GM19438 (cell line): ENCODE measurements around the gene GRIN3A.
"Not testable (repeated sequence)": the region's sequence is repeated elsewhere in the genome, so short reads cannot be mapped to it uniquely, and the experiment has no call there.

Experiments
- ATAC-seq: cut with Tn5 transposase; IDR thresholded peaks from one replicate; pipeline ENCODE4 v1.9.1; 2021; ENCODE audit warnings: low read depth; ENCODE audit not compliant: unreplicated experiment

GRIN3A gene

DNA sequence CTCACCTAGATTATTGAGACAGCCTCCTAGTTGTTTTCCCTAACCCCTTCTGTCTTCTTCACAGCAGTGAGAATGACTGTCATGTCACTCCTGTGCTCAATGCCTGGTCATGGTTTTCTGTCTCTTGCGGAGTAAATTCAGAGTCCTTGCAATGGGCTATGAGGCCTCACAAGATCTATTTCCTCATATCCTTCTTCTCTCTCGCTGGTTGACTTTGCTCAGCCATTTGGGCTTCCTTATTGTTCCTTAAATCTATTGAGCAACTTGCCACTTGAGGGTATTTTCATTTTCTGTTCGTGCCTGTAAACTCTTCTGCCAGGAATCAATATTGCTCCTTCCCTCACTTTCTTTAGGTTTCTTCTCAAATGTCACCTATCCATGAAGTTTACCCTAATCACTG, 152.7 kb downstream of the GRIN3A start:
- no peak for ATAC-seq

GRCh38 chr9:101582553-101582952, 155.9 kb downstream of the GRIN3A start:
- no peak for ATAC-seq

GRCh38 chr9:101579711-101580545, 158.5 kb downstream of the GRIN3A start:
- no peak for ATAC-seq

GRCh38 chr9:101578378-101578777, 160.1 kb downstream of the GRIN3A start:
- ATAC-seq = peak; percentile 52

- ATAC-seq = no peak
Measured at GRCh38 chr9:101574731-101575333, 163.6 kb downstream of the GRIN3A start.

GRCh38 chr9:101572316-101572715, 166.1 kb downstream of the GRIN3A start:
- ATAC-seq = no peak

DNA sequence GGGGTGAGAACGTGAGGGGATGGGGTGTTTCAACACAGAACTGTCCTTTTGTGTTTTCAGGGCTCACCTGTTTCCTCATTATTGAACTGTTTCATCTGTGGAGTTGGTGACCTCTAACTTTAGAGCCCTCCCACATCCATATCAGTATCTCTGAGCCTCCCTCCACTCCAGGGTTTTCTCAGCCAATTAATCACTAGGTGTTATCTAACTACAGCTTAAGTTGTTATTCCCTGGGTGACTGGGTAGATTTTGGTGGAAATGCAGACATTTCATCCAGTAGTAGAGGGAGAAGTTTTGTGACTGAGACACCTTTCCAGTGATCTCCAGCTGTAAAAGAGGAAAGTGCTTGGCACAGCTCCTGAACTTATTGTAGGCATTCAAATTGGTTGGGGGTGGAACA, 167.3 kb downstream of the GRIN3A start:
- ATAC-seq = no peak

GRCh38 chr9:101569741-101570501, 168.5 kb downstream of the GRIN3A start:
- no peak for ATAC-seq

DNA sequence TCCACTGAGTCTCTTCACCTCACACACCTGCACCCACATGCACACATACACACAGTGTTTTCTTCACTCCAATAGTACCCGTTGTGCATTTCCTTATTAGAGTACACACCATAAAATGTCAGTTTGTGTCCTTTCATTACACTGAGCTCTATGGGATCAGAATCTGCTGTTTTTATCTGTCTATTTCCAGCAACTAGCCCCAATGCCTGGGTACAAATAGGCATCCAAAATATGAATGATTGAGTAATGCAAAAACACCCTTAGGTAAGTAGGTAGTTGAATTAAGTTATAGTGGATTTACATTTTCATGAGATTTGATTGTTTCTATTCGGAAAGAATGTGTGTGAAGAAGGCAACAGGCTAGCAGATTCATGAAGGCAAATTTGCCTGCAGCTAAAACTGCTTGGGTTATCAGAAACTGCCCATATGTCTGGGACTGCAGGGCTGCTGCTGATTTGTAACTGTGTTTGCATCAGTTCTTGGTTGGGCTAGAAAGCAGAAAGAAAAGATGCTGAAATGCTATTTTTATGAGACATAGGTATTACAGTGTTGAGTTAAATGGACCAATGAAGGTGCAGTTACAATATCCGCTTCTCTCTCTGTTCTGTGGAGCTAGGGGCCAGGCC, 170.6 kb downstream of the GRIN3A start:
- no peak for ATAC-seq

GRCh38 chr9:101566904-101567724, 171.3 kb downstream of the GRIN3A start:
- ATAC-seq = no peak

DNA sequence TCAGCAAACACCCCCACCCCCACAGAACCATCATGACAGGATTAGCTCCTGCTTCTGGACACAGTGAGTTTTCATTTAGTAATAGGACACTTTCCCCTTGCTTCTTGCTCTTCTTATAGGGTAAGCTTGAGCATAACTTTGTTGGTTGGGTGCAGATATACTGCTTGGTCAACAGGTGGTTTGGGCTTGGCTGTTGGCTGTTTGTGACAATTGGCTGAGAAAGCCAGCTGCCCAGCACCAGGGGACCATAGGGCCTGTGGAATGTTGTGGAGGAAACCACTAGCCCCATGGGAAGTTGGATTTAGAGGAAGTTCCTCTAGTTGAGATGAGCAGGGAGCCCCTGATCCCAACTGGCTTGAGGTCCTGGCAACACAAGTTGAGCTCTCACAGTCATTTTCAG, 174.2 kb downstream of the GRIN3A start:
- no peak for ATAC-seq

DNA sequence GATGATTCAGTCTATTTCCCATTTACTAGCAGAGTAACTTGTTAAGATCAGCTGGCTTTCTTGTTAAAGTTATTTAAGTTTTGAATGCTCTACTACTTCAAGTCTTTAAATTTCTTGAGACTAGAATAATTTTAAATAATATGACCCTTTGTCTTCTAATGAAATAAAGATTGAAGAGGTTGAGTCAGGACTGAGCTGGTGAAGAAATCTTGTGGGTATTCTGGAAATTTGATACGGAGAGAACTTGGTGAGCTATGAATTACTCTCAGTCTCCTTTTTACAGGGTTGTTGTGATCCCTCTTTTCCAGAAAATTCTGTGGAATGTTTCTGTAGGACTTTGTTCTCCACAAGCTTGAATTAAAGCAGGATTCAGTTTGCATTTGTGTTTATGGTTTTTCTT, 175.5 kb downstream of the GRIN3A start:
- ATAC-seq = no peak

DNA sequence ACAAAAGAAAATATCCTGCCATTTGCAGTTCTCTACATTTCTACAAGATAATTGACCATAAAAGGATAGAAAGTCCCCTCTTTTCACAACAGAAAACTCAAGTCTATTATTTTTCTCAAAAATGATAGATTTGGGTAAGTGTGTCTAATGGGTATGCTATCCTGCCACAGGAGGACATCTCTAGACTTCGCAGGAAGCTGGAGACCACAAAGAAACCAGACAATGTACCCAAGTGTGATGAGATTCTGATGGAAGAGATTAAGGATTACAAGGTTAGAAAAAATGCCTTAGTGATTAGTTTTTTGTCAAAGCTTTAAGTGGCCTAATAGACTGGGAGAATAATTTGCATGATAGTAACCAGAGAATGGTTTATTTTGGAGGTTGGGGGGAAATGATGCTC, 176.7 kb downstream of the GRIN3A start:
- ATAC-seq = no peak

GRCh38 chr9:101549472-101550098, 188.9 kb downstream of the GRIN3A start:
- not testable (repeated sequence) for ATAC-seq

DNA sequence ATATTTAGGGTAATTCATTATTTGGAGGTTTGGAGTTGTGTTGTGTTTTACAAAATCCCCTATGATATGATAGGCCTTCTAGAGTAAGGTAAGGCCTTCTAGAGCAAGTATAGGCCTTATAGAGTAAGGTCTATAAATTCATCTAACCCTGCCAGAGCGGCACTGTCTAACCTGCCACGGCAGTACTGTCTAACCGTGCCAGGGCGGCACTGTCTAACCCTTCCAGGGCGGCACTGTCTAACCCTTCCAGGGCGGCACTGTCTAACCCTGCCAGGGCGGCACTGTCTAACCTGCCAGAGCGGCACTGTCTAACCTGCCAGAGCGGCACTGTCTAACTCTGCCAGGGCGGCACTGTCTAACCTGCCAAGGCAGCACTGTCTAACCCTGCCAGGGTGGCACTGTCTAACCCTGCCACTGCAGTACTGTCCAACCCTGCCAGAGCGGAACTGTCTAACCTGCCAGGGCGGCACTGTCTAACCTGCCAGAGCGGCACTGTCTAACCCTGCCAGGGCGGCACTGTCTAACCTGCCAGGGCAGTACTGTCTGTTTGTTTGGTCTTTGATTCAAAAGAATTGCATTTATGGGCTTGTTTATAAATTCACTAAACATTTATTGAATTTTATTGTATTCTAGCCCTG, 195.2 kb downstream of the GRIN3A start:
- ATAC-seq = no peak

DNA sequence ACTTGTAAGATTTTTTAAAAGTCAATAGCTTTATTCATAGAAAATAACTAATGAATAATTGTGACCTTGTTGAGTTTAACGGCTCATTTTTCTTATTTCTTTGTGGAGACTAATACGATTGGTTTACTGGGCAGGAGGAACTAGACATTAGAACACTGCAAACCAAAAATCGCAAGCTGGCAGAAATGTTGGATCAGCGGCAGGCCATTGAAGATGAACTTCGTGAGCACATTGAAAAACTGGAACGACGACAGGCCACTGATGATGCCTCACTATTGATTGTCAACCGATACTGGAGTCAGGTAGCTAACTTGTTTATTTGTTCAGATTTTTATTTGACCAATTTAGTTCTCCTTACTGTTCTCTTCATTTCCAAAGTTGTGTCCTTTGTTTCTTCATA, 198.4 kb downstream of the GRIN3A start:
- no peak for ATAC-seq

DNA sequence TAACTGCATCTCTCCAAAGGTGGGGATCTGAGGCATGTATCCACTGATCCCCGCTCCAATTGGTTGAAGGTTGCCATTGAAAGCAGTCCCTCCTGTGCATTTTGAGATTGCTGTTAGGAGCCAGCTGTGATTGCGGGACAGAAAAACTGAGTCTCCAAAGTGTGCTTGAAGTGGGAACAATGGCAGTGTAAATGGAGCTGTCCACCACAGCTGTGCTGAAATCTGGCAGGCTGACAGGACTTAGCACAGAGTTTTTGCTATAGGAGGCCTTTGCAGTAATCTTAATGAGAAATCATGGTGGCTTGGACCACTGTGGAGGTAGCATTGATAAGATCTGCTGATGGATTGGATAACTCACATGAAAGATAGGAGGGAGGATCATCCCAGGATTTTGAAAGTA, 201.5 kb downstream of the GRIN3A start:
- ATAC-seq = no peak

DNA sequence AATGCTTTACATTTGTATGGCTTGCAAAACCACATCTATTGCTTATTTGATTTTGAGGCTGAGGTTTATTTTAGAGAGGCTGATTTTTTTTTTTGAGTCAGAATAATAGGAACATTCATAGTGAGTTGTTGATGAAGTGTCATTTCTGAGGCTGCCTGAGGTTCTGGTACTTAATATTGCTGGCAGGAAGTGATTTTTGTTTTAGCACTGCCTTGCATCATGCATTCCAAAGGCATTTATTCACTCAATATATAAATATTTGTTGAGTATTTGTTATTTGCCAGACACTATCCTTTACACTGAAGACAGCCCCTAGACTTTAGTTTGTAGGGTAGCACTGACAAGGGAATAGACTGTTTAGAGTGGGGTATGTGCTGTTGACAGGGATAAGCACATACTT, 202.1 kb downstream of the GRIN3A start:
- ATAC-seq = no peak
